Renal cortex interstitium (tissue), 3 donors: ENCODE measurements around the gene CBLIF. TPM values are rescaled to one million over a fixed set of nuclear protein-coding genes. Genes with fewer than 3 reads are reported as not detected.

Experiments used
- polyA plus RNA-seq, 3 donors: library from polyadenylated mRNA; unstranded; fragments of 120-200 nt; gene quantifications; one replicate each; pipeline ENCODE4 v1.2.1, GENCODE V29; 2013; ENCODE audit not compliant: insufficient read length in 3 of 3

The CBLIF gene
- polyA plus RNA-seq, 3 donors, result 0.32 TPM; not detected in 2

Other genes with a start within 250 kb of the CBLIF start
- gene OSBP, start 229.7 kb downstream of the CBLIF start, polyA plus RNA-seq, result 10 to 100 TPM; 47.5 to 58.6 (median 54.3) TPM
- 10 to 100 TPM; 43.2 to 49.8 (median 44.8) TPM for gene PATL1, start 176.5 kb downstream of the CBLIF start, polyA plus RNA-seq
- not detected for gene OR10V1, start 131.7 kb downstream of the CBLIF start, polyA plus RNA-seq
- gene STX3, start 90.1 kb downstream of the CBLIF start, polyA plus RNA-seq, result 10 to 100 TPM; 51.4 to 76.8 (median 57.2) TPM
- 10 to 100 TPM; 57.2 to 60.1 (median 59.9) TPM for gene MRPL16, start 34.7 kb downstream of the CBLIF start, polyA plus RNA-seq
- gene TCN1, start 21.0 kb upstream of the CBLIF start, polyA plus RNA-seq, result not detected
- not detected for gene OOSP3, start 33.3 kb upstream of the CBLIF start, polyA plus RNA-seq
- under 1 TPM in 1 of 3 donors, not detected in 2; 0.32 TPM for gene OOSP1, start 92.9 kb upstream of the CBLIF start, polyA plus RNA-seq
- gene OOSP4A, start 118.5 kb upstream of the CBLIF start, polyA plus RNA-seq, result not detected
- gene OOSP4B, start 171.7 kb upstream of the CBLIF start, polyA plus RNA-seq, result not detected
- gene OOSP2, start 194.9 kb upstream of the CBLIF start, polyA plus RNA-seq, result not detected
- gene MS4A3, start 211.2 kb upstream of the CBLIF start, polyA plus RNA-seq, result 1 to 10 TPM in 1 of 3 donors, under 1 TPM in 2; 0.80 to 1.0 (median 0.86) TPM
- gene MS4A2, start 243.2 kb upstream of the CBLIF start, polyA plus RNA-seq, result under 1 TPM in 1 of 3 donors, not detected in 2; 0.12 TPM